ENCODE results near the gene TTC23L. TPM values are rescaled to one million over a fixed set of nuclear protein-coding genes. Genes with fewer than 3 reads are reported as not detected.

The TTC23L gene
- total RNA-seq, 4 donors from 2014 or later: 0.45 to 7.1 (median 0.75) TPM

GRCh38 chr5:34813509-34813908, 25.5 kb upstream of the TTC23L start:
- Histone ChIP-seq H3K27ac (no peak overlapping the region), H3K4me3 (replicated peaks in 1 of 3) (no peak overlapping the region), H3K9me3 (no peaks in the 10 kb centered on the region), H3K27me3 (no peaks in the 10 kb centered on the region), H3K4me1 (peaks cover 0 to 9% of the 10 kb centered on the region in 2 donors), H3K36me3 (no peaks in the 10 kb centered on the region)
- intact Hi-C loops (cut with DNase I): no loop called here
- WGBS, 2 donors: 33 to 51% methylated on average over 3 of the region's 3 CpGs
- DNase-seq: no peak
- TF ChIP-seq, protein P1, sequence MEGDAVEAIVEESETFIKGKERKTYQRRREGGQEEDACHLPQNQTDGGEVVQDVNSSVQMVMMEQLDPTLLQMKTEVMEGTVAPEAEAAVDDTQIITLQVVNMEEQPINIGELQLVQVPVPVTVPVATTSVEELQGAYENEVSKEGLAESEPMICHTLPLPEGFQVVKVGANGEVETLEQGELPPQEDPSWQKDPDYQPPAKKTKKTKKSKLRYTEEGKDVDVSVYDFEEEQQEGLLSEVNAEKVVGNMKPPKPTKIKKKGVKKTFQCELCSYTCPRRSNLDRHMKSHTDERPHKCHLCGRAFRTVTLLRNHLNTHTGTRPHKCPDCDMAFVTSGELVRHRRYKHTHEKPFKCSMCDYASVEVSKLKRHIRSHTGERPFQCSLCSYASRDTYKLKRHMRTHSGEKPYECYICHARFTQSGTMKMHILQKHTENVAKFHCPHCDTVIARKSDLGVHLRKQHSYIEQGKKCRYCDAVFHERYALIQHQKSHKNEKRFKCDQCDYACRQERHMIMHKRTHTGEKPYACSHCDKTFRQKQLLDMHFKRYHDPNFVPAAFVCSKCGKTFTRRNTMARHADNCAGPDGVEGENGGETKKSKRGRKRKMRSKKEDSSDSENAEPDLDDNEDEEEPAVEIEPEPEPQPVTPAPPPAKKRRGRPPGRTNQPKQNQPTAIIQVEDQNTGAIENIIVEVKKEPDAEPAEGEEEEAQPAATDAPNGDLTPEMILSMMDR (IDR thresholded peaks at IDR 0.05): no peak
- no peak for TF ChIP-seq POLR2A (IDR thresholded peaks at IDR 0.05)

GRCh38 chr5:34817558-34818351, 21.2 kb upstream of the TTC23L start:
- Histone ChIP-seq H3K27ac (no peak overlapping the region), H3K9me3 (no peaks in the 10 kb centered on the region), H3K27me3 (no peaks in the 10 kb centered on the region), H3K4me1 (peaks cover 3 to 7% of the 10 kb centered on the region in 2 donors), H3K36me3 (peaks cover 0 to under 1% of the 10 kb centered on the region in 2 donors), H3K4me3 (replicated peaks in 1 of 3) (no peak overlapping the region)
- intact Hi-C loops (cut with DNase I): no loop called here
- no peak for TF ChIP-seq POLR2A (IDR thresholded peaks at IDR 0.05)
- TF ChIP-seq, protein P1 (IDR thresholded peaks at IDR 0.05): no peak
- DNase-seq: no peak
- 94 to 95% methylated on average over 3 of the region's 3 CpGs for WGBS, 2 donors

- Histone ChIP-seq H3K4me3 (replicated peaks in 1 of 3) (no peak overlapping the region), H3K4me1 (peaks cover 3 to 4% of the 10 kb centered on the region in 2 donors), H3K36me3 (peaks cover 5 to 9% of the 10 kb centered on the region in 2 donors), H3K27ac (no peak overlapping the region), H3K9me3 (no peaks in the 10 kb centered on the region), H3K27me3 (no peaks in the 10 kb centered on the region)
- TF ChIP-seq, protein P1 (IDR thresholded peaks at IDR 0.05): no peak
- no peak for TF ChIP-seq POLR2A (IDR thresholded peaks at IDR 0.05)
- 94 to 97% methylated on average over 3 of the region's 3 CpGs for WGBS, 2 donors
- intact Hi-C loops (cut with DNase I): no loop called here
- DNase-seq: no peak
Measured at GRCh38 chr5:34818717-34819116, 20.2 kb upstream of the TTC23L start.

DNA sequence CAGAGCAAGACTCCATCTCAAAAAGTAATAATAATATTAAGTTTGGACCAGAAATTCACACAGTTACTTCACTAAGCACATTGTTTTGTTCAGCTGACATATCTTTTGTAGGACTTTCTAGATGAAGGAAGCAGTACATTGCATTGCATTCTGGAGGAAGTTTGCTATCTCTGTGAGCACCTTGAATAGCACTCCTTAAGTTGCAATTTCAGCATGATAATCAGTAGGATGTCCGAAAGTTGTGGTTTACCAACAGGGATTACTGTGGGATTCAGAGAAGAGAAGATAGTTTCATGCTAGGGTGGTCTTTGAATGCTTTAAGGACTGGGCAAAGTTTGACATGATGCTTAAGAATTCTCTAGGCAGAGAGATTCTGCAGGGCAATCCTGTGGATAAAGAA, 18.4 kb upstream of the TTC23L start:
- 76 to 100% methylated on average over 1 of the region's 1 CpG for WGBS, 2 donors

More for the DNA sequence above, 18.4 kb upstream of the TTC23L start:
- no peak for TF ChIP-seq POLR2A (IDR thresholded peaks at IDR 0.05)
- TF ChIP-seq, protein P1 (IDR thresholded peaks at IDR 0.05): no peak
- intact Hi-C loops (cut with DNase I): no loop called here
- Histone ChIP-seq H3K36me3 (peaks cover 5 to 13% of the 10 kb centered on the region in 2 donors), H3K27me3 (no peaks in the 10 kb centered on the region), H3K4me3 (replicated peaks in 1 of 3) (no peak overlapping the region), H3K27ac (no peak overlapping the region), H3K9me3 (no peaks in the 10 kb centered on the region), H3K4me1 (peaks cover 0 to 3% of the 10 kb centered on the region in 2 donors)
- DNase-seq: no peak

All from thyroid gland (tissue), 4 donors.